NCI-H1048 (cell line): ENCODE results near the gene F2.
"Not testable (repeated sequence)": the region's sequence is repeated elsewhere in the genome, so short reads cannot be mapped to it uniquely, and the experiment has no call there.

Experiments used
- DNase-seq: peaks from one replicate; lab custom pipeline; 2025; lab: John Stamatoyannopoulos, UW

Gene F2

GRCh38 chr11:46719048-46719542, at the start of gene F2:
F2 (plus strand) TSS chr11:46719213; CDS start chr11:46719236, 23 bp downstream.
- DNase-seq, result no peak

GRCh38 chr11:46669711-46670139, 49.3 kb upstream of the F2 start:
- DNase-seq, result no peak

- not testable (repeated sequence) for DNase-seq
Observed at GRCh38 chr11:46670521-46670920, 48.5 kb upstream of the F2 start.

GRCh38 chr11:46671958-46672315, 47.1 kb upstream of the F2 start:
- no peak for DNase-seq

- no peak for DNase-seq
Observed at GRCh38 chr11:46672381-46672839, 46.6 kb upstream of the F2 start.

- no peak for DNase-seq
Observed at GRCh38 chr11:46673713-46674462, 45.1 kb upstream of the F2 start.

GRCh38 chr11:46674463-46675287, 44.3 kb upstream of the F2 start:
- no peak for DNase-seq

GRCh38 chr11:46675288-46675851, 43.6 kb upstream of the F2 start:
- DNase-seq, result no peak

GRCh38 chr11:46675949-46676348, 43.1 kb upstream of the F2 start:
- DNase-seq, result no peak

- no peak for DNase-seq
Observed at GRCh38 chr11:46676436-46677158, 42.4 kb upstream of the F2 start.

- no peak for DNase-seq
Observed at GRCh38 chr11:46677169-46677568, 41.8 kb upstream of the F2 start.

GRCh38 chr11:46677991-46678740, 40.8 kb upstream of the F2 start:
- DNase-seq, result no peak

GRCh38 chr11:46678741-46679130, 40.3 kb upstream of the F2 start:
- no peak for DNase-seq

- DNase-seq, result no peak
Observed at GRCh38 chr11:46679241-46680163, 39.5 kb upstream of the F2 start.

GRCh38 chr11:46680164-46680760, 38.8 kb upstream of the F2 start:
- no peak for DNase-seq

- DNase-seq, result no peak
Observed at GRCh38 chr11:46680815-46681214, 38.2 kb upstream of the F2 start.

GRCh38 chr11:46681814-46682213, 37.2 kb upstream of the F2 start:
- no peak for DNase-seq

- no peak for DNase-seq
Observed at GRCh38 chr11:46682773-46683752, 36.0 kb upstream of the F2 start.

GRCh38 chr11:46684367-46684766, 34.6 kb upstream of the F2 start:
- no peak for DNase-seq
